Measurements from ENCODE around the gene ABHD8.
A peak's percentile ranks its signal among the peaks of the same experiment; 100 is the strongest.
"Not testable (repeated sequence)": the region's sequence is repeated elsewhere in the genome, so short reads cannot be mapped to it uniquely, and the experiment has no call there.

The ABHD8 gene

GRCh38 chr19:17296976-17297375 is 6.2 kb downstream of the ABHD8 start:
- DNase-seq (ENCODE audit: low spot score), result no peak

GRCh38 chr19:17296273-17296672 is 7.0 kb downstream of the ABHD8 start:
- no peak for DNase-seq (ENCODE audit: low spot score)

DNA sequence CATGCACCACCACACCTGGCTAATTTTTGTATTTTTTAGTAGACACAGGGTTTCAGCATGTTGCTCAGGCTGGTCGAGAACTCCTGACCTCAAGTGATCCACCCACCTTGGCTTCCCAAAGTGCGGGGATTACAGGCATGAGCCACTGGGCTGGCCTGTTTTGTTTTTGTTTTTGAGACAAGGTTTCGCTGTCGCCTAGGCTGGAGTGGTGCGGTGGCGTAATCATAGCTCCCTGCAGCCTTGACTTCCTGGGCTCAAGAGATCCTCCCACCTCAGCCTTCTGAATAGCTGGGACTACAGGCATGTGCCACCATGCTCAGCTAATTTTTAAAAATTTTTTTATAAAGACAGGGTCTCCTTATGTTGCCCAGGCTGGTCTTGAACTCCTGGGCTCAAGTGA is 7.7 kb downstream of the ABHD8 start:
- not testable (repeated sequence) for DNase-seq (ENCODE audit: low spot score)

DNA sequence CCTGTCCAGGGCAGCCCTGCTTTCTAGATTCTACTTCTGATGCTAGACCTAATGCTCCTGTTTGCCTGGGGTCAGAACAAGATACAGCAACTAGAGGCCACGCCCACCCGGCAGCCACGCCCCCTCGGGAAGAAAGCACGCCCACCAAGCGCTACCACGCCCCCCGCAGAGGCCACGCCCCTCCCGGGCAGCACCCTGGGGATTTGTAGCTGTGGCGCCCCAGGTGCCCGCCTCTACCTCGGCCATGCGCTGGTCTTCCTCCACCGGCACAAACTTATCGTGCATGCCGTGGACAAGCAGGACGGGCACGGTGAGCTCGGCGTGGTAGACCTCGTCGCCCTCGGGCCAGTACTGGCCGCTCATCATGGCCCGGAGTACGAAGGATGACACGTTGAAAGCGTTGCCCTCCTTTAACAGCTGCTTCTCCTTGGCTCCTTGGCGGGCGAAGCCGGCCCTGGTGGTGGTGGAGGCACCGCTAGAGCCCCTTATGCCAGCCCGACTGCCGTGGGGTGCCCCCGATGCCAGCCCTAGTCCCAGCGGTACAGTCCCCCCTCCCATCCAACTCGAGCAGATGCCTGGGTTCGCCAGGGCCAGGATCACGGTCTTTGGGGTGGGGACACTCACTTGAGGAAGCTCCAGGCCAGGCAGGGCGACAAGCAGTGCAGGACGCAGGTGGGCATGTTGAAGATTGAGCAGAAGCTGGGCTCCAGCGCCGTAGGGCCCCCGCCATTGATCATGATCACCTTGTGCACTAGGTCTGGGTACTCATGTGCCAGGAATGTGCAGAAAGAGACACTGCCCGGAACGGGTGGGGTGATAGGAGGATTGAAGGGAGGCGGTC is 9.0 kb downstream of the ABHD8 start:
- DNase-seq (ENCODE audit: low spot score), result peak; percentile 72

DNA sequence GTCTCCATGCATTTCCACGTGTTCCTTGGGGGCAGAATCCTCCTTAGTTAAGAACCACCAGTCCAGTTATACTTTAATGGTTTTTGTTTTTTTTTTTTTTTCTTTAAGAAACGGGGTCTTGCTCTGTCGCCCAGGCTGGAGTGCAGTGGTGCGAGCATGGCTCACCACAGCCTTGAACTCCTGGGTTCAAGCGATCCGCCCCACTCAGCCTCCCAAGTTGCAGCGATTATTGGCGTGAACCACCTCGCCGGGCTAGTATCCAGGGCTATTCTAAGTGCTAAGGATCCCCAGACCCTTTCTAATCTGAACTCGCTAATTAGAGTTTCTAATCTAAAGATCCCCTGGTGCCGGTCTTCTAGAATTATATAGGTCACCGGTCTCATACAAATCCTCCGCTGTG is 9.6 kb downstream of the ABHD8 start:
- no peak for DNase-seq (ENCODE audit: low spot score)

DNA sequence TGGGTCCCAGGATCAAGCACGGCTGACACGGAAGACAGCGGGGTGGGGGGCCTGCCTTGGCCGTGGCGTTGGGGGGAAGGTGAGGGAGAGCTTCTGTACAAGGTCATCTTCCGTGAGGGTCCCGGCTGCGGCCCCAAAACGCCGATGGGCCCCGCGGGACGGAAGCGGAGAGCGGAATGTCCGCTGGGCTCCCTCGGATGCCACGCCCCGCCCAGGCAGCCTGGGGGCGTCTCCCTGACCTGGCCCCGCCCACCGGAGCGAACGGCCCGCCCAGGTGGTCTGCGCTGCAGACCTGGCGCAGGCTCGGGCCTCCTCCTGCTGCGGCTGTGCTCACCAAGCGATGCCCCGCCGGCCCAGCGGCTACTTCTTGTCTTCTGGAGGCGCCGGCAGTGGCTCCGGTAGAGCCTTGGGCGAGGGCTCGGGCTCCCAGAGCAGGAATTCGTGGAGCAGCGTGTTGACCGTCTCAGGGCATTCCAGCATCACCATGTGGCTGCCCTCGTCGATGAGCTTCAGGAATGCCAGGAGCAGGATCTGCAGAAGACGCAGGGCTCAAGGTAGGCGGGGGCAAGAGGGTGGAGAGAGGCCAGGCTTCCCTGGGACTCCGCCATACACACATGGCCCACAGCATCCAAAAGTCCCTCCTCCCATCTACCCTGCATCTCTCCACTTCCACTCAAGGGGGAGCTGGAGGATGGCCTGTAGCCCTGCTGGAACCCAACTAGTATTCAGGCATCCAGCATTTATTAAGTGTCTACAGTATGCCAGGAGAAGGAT is 10.7 kb downstream of the ABHD8 start:
- peak; percentile 82 for DNase-seq (ENCODE audit: low spot score)

DNA sequence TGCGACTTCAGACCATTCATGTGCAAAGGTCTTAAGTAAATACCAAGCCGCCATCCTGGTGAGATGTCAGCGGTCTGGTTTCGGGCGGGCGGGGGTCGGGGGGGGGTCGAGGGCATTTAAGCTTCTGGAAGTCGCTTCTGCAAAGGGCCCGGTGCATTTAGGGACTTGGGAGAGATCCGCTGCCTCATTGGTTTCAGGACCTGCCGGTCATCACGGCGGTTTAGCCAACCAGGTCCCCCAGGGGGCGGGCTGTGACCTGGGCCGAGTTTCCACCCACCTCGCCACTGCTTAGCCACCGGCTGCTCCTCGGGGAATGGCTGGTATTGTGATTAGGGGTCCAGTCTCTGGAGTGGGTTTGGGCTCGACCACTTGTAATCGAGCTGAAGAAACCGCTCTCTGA is 13.7 kb downstream of the ABHD8 start:
- DNase-seq (ENCODE audit: low spot score), result peak; percentile 75

DNA sequence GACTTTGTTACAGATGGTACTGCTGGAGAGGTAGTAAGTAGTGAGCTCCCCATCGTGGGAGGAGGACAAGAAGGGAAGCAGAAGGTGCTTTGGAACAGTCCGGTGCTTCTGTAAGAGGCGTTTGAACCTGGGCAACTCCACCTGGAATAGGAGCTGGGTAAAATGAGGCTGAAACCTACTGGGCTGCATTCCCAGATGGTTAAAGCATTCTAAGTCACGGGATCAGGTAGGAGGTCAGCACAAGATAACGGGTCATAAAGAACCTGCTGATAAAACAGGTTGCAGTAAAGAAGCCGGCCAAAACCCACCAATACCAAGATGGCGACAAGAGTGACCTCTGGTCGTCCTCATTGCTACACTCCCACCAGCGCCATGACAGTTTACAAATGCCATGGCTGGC is 16.5 kb downstream of the ABHD8 start:
- DNase-seq (ENCODE audit: low spot score), result no peak

DNA sequence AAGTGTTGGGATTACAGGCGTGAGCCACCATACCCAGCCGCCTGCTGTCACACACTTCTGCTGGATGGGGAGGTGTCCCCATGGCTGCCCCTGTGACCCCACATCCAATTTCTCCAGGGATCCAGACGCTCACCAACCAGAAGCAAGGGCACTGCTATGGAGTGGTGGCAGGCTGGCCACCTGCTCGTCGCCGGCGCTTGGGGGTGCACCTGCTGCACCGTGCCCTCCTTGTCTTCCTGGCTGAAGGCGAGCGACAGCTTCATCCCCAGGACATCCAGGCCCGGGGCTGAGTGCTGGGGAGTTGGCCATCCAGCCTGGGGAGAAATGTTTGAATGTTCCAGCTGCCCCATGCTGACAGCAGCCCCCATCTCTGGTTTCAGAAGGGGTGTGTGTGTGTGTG is 17.0 kb downstream of the ABHD8 start:
- no peak for DNase-seq (ENCODE audit: low spot score)

DNA sequence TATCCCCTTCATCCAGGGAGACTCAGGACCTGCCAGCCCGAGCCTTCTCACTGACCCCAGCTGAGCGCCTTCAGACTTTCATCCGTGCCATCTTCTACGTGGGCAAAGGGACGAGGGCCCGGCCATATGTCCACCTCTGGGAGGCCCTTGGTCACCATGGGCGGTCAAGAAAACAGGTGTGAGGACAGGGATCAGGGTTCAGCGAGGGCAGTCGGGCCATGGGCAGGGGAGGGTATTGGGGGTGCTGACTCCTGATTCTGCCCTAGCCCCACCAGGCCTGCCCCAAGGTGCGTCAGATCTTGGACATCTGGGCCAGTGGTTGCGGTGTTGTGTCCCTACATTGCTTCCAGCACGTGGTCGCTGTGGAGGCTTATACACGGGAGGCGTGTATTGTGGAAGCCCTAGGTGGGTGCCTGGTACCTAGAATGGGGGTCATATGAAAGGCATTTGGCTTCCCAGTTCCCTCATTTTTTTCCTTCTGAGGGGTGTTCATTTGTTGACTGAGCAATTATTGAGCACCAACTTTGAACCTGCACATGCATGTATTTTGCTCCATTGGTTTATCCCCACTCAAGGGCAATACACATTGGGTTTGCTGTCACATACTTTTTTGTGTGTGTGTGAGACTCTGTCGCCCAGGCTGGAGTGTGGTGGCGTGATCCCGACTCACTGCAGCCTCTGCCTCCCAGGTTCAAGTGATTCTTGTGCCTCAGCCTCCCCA is 17.6 kb downstream of the ABHD8 start:
- DNase-seq (ENCODE audit: low spot score), result no peak

DNA sequence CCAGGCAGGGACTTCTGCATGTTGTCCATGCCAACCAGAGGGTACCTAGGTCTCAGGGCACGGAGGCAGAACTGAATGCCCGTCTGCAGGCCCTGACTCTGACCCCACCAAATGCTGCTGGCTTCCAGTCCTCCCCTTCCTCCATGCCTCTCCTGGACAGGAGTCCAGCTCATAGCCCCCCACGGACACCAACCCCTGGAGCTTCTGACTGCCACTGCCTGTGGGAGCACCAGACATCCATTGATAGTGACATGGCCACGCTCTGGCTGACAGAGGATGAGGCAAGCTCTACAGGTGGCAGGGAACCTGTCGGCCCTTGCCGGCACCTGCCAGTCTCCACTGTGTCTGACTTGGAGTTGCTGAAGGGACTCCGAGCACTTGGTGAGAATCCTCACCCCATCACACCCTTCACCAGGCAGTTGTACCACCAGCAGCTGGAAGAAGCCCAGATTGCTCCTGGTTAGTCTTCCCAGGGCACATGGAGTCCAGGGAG is 19.7 kb downstream of the ABHD8 start:
- DNase-seq (ENCODE audit: low spot score), result no peak

DNA sequence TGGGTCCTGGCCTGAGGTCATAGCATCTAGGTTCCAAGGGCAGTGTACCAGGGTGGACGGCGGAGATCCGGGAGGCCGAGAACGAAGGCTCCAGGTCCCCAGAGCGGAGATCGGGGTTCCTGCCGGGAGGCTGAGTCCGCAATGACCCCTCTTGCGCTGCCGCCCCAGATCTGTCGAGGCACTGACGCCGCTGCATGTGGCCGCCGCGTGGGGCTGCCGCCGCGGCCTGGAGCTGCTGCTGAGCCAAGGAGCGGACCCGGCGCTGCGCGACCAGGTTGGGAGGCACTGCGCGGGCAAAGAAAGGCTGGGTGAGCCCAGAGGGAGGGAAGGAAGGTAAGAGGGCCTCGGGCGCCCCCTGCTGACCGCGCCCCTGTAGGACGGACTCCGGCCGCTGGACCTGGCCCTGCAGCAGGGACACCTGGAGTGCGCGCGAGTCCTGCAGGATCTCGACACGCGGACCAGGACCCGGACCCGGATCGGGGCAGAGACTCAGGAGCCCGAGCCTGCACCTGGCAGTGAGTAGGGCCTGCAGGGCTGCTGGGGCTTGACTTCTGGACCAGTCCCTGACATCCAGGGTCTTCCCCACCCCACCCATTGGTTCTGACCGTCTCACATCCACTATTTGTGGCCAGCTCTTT is 20.6 kb downstream of the ABHD8 start:
- peak; percentile 95 for DNase-seq (ENCODE audit: low spot score)

- peak; percentile 52 for DNase-seq (ENCODE audit: low spot score)
These were observed 21.6 kb downstream of the ABHD8 start, which contains the start of gene ANKLE1 for GRCh38 chr19:17281391-17282304. Gene ANKLE1, plus strand, starts transcription at chr19:17281901. Its CDS starts 20 bp downstream, at chr19:17281921.

DNA sequence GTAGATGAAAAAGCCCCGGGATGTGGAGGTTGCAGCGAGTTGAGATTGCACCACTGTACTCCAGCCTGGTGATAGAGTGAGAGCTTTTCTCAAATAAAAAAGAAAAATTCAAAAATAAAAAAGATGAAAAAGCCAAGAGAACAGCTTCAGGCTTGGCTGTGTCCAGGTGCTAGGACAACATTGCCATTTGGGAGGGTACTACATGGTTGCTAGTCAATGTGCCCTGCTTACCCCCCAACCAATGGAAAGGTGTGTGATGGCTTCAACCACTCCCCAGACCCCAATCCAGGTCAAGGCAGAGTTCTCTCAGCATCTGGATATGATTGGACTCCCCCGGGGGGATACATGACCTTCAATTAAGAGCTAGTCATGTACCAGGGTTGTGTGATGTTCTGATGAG is 23.8 kb downstream of the ABHD8 start:
- DNase-seq (ENCODE audit: low spot score), result no peak

DNA sequence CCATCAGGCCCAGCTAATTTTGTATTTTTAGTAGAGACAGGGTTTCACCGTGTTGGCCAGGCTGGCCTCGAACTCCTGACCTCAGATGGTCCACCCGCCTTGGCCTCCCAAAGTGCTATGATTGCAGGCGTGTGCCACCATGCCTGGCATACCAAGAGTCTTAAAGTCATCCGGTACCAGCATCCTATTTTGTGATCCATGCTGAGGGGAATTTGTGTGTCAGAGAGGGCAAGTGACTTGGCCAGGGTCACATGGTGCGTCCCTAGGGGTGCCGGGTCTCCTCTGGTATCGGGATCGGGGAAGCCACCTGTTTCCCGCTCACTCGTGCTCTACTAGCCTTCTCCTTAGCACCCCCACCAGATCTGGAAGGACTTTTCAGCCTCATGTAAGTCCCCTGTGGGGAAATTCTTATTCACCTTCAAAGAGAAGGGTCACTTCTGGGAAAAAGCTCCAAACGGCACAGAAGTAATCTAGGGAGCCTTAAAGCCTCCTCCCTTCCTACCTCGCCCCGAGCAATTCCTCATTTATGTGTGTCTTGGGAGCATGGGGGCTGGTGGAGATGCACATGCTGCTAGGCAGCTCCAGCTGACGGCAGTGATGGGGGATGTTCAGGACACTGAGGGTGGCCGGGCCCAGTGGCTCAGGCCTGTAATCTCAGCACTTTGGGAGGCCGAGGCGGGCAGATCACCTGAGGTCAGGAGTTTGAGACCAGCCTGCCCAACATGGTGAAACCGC is 27.6 kb downstream of the ABHD8 start:
- no peak for DNase-seq (ENCODE audit: low spot score)

- DNase-seq (ENCODE audit: low spot score), result not testable (repeated sequence)
These were observed 28.3 kb downstream of the ABHD8 start for GRCh38 chr19:17274892-17275291.

- DNase-seq (ENCODE audit: low spot score), result no peak
These were observed 34.5 kb downstream of the ABHD8 start for GRCh38 chr19:17268754-17269153.

GRCh38 chr19:17266975-17267788 is 36.0 kb downstream of the ABHD8 start, which contains the start of gene BABAM1:
Gene BABAM1, plus strand, starts transcription at chr19:17267443. Its CDS starts 1,364 bp downstream, at chr19:17268807.
- DNase-seq (ENCODE audit: low spot score), result peak; percentile 97

DNA sequence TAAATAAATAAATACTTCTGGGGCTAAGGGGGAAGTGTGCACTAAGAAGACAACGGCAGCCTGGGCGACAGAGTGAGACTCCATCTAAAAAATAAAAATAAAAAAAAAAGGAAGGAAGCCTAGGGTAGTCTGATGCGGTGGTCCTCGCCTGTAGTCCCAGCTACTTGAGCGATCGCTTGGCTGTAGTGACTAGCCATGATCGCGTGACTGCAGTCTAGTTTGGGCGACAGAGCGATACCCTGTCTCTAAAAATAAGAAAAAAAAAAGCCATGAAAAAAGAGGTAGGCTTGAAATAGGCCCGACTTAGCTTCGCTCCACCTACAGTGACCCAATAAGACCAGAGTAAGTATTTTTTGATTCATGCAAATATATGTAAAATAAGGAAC is 36.6 kb downstream of the ABHD8 start:
- DNase-seq (ENCODE audit: low spot score), result no peak

Measured in D341Med (cell line).